Measurements from ENCODE around the gene KRT6B.
"Not testable (repeated sequence)": the region's sequence is repeated elsewhere in the genome, so short reads cannot be mapped to it uniquely, and the experiment has no call there.

The KRT6B gene

DNA sequence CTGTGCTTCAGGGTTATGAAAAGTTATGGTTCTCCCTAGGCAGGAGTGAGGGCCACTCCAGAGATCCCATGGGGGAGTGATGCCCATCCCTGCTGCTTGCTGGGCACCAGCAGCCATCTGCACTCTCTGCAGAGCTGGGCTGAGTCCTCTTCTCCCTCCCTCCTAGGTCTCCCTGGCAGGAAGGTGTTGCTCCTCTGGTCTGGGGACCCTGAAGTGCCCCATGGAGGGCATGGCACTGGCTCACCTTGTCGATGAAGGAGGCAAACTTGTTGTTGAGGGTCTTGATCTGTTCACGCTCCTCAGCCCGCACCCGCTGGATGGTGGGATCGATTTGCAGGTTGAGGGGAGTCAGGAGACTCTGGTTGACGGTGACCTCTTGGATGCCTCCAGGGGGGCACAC lies 40.5 kb upstream of the KRT6B start:
- not testable (repeated sequence) for H3K27me3 ChIP-seq (ENCODE audit: insufficient read depth, low read length); H3K27ac ChIP-seq (ENCODE audit: low read depth, low read length)
- no CpG with 5 or more reads among the region's 6 CpGs for WGBS (ENCODE audit: extremely low coverage, insufficient coverage, insufficient read length)

DNA sequence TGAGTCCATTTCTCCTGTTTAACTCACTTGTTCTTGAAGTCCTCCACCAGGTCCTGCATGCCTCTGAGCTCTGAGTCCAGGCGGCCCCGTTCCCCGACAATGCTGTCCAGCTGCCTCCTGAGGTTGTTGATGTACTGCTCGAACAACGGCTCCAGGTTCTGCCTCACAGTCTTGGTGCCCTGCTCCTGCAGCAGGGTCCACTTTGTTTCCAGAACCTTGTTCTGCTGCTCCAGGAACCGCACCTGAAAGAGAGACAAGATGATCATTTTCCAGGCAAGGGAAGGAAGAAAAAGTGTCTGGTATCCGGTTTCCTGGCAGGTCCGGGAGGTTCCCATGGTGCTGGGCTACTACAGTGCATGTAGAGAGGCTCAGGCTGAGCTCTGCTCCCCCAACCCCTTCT lies 39.5 kb upstream of the KRT6B start:
- H3K23ac ChIP-seq (ENCODE audit: low read length); H2AFZ ChIP-seq (ENCODE audit: insufficient read depth, low read length, poor library complexity): not testable (repeated sequence)
- no CpG with 5 or more reads among the region's 8 CpGs for WGBS (ENCODE audit: extremely low coverage, insufficient coverage, insufficient read length)

More for the DNA sequence above, 40.5 kb upstream of the KRT6B start:
- H3K4ac ChIP-seq (ENCODE audit: low read depth, low read length); H2AFZ ChIP-seq (ENCODE audit: insufficient read depth, low read length, poor library complexity); H3K36me3 ChIP-seq (ENCODE audit: control insufficient read depth in 1 of 2, insufficient read depth in 2 of 2, low read length in 2 of 2); H3K9me3 ChIP-seq (ENCODE audit: insufficient read depth, low read depth, low read length); H4K91ac ChIP-seq (ENCODE audit: low read depth, low read length); H3K9ac ChIP-seq (ENCODE audit: low read length); H3K79me1 ChIP-seq (ENCODE audit: low read length); H2BK5ac ChIP-seq (ENCODE audit: low read depth, low read length, poor library complexity); H2BK12ac ChIP-seq (ENCODE audit: low read length); H3K14ac ChIP-seq (ENCODE audit: low read length); DNase-seq; H2AK5ac ChIP-seq (ENCODE audit: low read length); H3K4me2 ChIP-seq (ENCODE audit: low read length); H2BK120ac ChIP-seq (ENCODE audit: insufficient read depth, low read length, poor library complexity); H4K12ac ChIP-seq (ENCODE audit: low read depth, low read length); H3K79me2 ChIP-seq (ENCODE audit: control insufficient read depth, insufficient read depth, low read length, poor library complexity); H3K23ac ChIP-seq (ENCODE audit: low read length); H4K8ac ChIP-seq (ENCODE audit: low read depth, low read length); H3K4me3 ChIP-seq (ENCODE audit: low read depth, low read length); H3K18ac ChIP-seq (ENCODE audit: low read length): not testable (repeated sequence)
- H3K4me1 ChIP-seq (ENCODE audit: control insufficient read depth in 1 of 2, insufficient read depth in 2 of 2, low read length in 2 of 2) = peaks cover 10 to 12% of the 10 kb centered on the region in 2 experiments

DNA sequence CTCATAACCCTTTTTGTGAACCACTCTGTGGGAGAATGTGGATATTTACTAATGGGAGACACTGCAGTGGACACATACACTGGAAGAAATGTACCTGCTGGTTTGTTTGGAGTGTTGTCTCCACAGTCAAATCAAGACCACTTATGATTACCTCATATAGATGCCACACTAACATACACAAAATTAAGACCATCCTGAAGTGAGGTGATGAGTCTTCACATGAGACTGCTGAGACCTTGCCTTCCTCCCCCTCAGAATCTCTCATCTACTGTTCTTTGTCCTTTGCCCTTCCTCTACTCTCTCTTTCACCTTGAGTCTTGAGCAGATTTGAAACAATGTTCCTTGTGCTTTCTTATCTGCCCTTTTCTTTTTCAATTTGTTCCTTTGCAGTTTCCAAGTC lies 36.8 kb upstream of the KRT6B start:
- no peaks in the 10 kb centered on the region for H3K79me1 ChIP-seq (ENCODE audit: low read length)
- H3K36me3 ChIP-seq (ENCODE audit: control insufficient read depth in 1 of 2, insufficient read depth in 2 of 2, low read length in 2 of 2) = no peaks in the 10 kb centered on the region
- no peak overlapping the region for H4K91ac ChIP-seq (ENCODE audit: low read depth, low read length)
- H2AK5ac ChIP-seq (ENCODE audit: low read length) = no peak overlapping the region
- no peak overlapping the region for H4K8ac ChIP-seq (ENCODE audit: low read depth, low read length)
- no peak overlapping the region for H2AFZ ChIP-seq (ENCODE audit: insufficient read depth, low read length, poor library complexity)
- H3K79me2 ChIP-seq (ENCODE audit: control insufficient read depth, insufficient read depth, low read length, poor library complexity) = no peaks in the 10 kb centered on the region
- no peak overlapping the region for H2BK5ac ChIP-seq (ENCODE audit: low read depth, low read length, poor library complexity)
- H3K27ac ChIP-seq (ENCODE audit: low read depth, low read length) = no peak overlapping the region
- H3K9ac ChIP-seq (ENCODE audit: low read length) = no peak overlapping the region
- no peaks in the 10 kb centered on the region for H3K9me3 ChIP-seq (ENCODE audit: insufficient read depth, low read depth, low read length)
- H3K14ac ChIP-seq (ENCODE audit: low read length) = no peak overlapping the region
- no peak overlapping the region for H2BK12ac ChIP-seq (ENCODE audit: low read length)
- H3K18ac ChIP-seq (ENCODE audit: low read length) = no peak overlapping the region
- no peak overlapping the region for H3K4ac ChIP-seq (ENCODE audit: low read depth, low read length)
- no peak overlapping the region for H4K12ac ChIP-seq (ENCODE audit: low read depth, low read length)
- H3K4me3 ChIP-seq (ENCODE audit: low read depth, low read length) = no peak overlapping the region
- no peak overlapping the region for H3K23ac ChIP-seq (ENCODE audit: low read length)
- no peaks in the 10 kb centered on the region for H3K4me1 ChIP-seq (ENCODE audit: control insufficient read depth in 1 of 2, insufficient read depth in 2 of 2, low read length in 2 of 2)
- no peak overlapping the region for H3K4me2 ChIP-seq (ENCODE audit: low read length)
- H2BK120ac ChIP-seq (ENCODE audit: insufficient read depth, low read length, poor library complexity) = no peak overlapping the region
- H3K27me3 ChIP-seq (ENCODE audit: insufficient read depth, low read length) = no peaks in the 10 kb centered on the region
- no peak for DNase-seq

More for the DNA sequence above, 39.5 kb upstream of the KRT6B start:
- H3K4me2 ChIP-seq (ENCODE audit: low read length); H3K79me1 ChIP-seq (ENCODE audit: low read length); H2BK5ac ChIP-seq (ENCODE audit: low read depth, low read length, poor library complexity); H3K27me3 ChIP-seq (ENCODE audit: insufficient read depth, low read length); H3K4me1 ChIP-seq (ENCODE audit: control insufficient read depth in 1 of 2, insufficient read depth in 2 of 2, low read length in 2 of 2); H3K4me3 ChIP-seq (ENCODE audit: low read depth, low read length); DNase-seq; H3K9ac ChIP-seq (ENCODE audit: low read length); H4K12ac ChIP-seq (ENCODE audit: low read depth, low read length); H2AK5ac ChIP-seq (ENCODE audit: low read length); H4K91ac ChIP-seq (ENCODE audit: low read depth, low read length); H2BK12ac ChIP-seq (ENCODE audit: low read length); H3K79me2 ChIP-seq (ENCODE audit: control insufficient read depth, insufficient read depth, low read length, poor library complexity); H3K4ac ChIP-seq (ENCODE audit: low read depth, low read length); H3K9me3 ChIP-seq (ENCODE audit: insufficient read depth, low read depth, low read length); H3K27ac ChIP-seq (ENCODE audit: low read depth, low read length); H4K8ac ChIP-seq (ENCODE audit: low read depth, low read length); H3K36me3 ChIP-seq (ENCODE audit: control insufficient read depth in 1 of 2, insufficient read depth in 2 of 2, low read length in 2 of 2); H2BK120ac ChIP-seq (ENCODE audit: insufficient read depth, low read length, poor library complexity); H3K14ac ChIP-seq (ENCODE audit: low read length); H3K18ac ChIP-seq (ENCODE audit: low read length): not testable (repeated sequence)

DNA sequence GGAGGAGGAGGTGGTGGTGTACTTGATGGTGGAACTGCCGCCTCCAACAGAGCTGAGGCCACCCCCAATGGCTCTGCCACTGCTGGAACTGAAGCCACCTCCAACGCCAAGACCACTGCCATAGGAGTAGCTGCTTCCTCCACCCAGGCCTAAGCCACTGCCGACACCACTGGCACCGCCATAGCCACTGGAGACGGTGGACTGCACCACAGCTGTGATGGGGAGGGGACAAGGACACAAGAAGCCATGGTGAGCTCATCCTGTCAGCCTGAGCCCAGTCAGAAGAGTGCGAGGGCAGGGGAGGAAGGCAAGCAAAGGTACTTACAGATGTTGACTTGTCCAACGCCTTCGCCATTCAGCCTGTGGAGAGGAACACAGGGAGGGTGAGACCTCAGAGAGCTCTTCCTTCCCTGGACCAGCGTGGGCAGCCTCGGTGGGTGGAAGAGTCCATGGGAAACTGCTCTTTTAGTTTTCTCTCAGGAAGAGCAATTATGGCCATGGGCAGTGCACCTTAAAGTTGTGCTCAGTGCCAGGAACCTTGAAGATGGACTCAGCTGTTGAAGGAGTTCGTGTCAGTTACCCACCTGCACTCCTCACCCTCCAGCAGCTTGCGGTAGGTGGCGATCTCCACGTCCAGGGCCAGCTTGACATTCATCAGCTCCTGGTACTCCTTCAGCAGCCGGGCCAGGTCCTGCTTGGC lies 35.9 kb upstream of the KRT6B start:
- H3K4ac ChIP-seq (ENCODE audit: low read depth, low read length); H3K27ac ChIP-seq (ENCODE audit: low read depth, low read length); H2BK5ac ChIP-seq (ENCODE audit: low read depth, low read length, poor library complexity); H3K4me1 ChIP-seq (ENCODE audit: control insufficient read depth in 1 of 2, insufficient read depth in 2 of 2, low read length in 2 of 2); H2BK120ac ChIP-seq (ENCODE audit: insufficient read depth, low read length, poor library complexity); H3K36me3 ChIP-seq (ENCODE audit: control insufficient read depth in 1 of 2, insufficient read depth in 2 of 2, low read length in 2 of 2); H3K79me1 ChIP-seq (ENCODE audit: low read length); H3K79me2 ChIP-seq (ENCODE audit: control insufficient read depth, insufficient read depth, low read length, poor library complexity); DNase-seq; H3K4me3 ChIP-seq (ENCODE audit: low read depth, low read length); H4K12ac ChIP-seq (ENCODE audit: low read depth, low read length); H3K23ac ChIP-seq (ENCODE audit: low read length); H3K14ac ChIP-seq (ENCODE audit: low read length); H2AK5ac ChIP-seq (ENCODE audit: low read length); H3K4me2 ChIP-seq (ENCODE audit: low read length); H4K8ac ChIP-seq (ENCODE audit: low read depth, low read length); H3K27me3 ChIP-seq (ENCODE audit: insufficient read depth, low read length); H3K9ac ChIP-seq (ENCODE audit: low read length); H3K9me3 ChIP-seq (ENCODE audit: insufficient read depth, low read depth, low read length); H2AFZ ChIP-seq (ENCODE audit: insufficient read depth, low read length, poor library complexity); H3K18ac ChIP-seq (ENCODE audit: low read length); H4K91ac ChIP-seq (ENCODE audit: low read depth, low read length); H2BK12ac ChIP-seq (ENCODE audit: low read length): not testable (repeated sequence)
- WGBS (ENCODE audit: extremely low coverage, insufficient coverage, insufficient read length) = no CpG with 5 or more reads among the region's 15 CpGs
